HG03139 (cell line): ENCODE data around the gene RNF213.

Experiments
- ATAC-seq: cut with Tn5 transposase; IDR thresholded peaks from one replicate; pipeline ENCODE4 v1.9.1; 2021; ENCODE audit not compliant: unreplicated experiment

The RNF213 gene

GRCh38 chr17:80445007-80445725, 184.5 kb downstream of the RNF213 start:
- ATAC-seq, result no peak

- ATAC-seq, result no peak
Measured at GRCh38 chr17:80445726-80446110, 185.1 kb downstream of the RNF213 start.

- no peak for ATAC-seq
Measured at GRCh38 chr17:80446645-80447405, 186.2 kb downstream of the RNF213 start.

- ATAC-seq, result no peak
Measured at GRCh38 chr17:80447790-80448189, 187.1 kb downstream of the RNF213 start.
